MM.1S (cell line): Measurements from ENCODE around the gene ACER2.

Experiments used
- DNase-seq: peaks from one replicate; pipeline ENCODE4 v3.0.0-alpha.2; 2015
- H2AFZ ChIP-seq: fragments of 300-600 bp; sonication (generic); 2 replicates; pipeline ENCODE4 v1.6.0; 2016; ENCODE audit warnings: antibody characterized with exemption, low read length
- H3F3A ChIP-seq: fragments of 300-600 bp; sonication (generic); 2 replicates; pipeline ENCODE4 v1.6.1; 2016; ENCODE audit warnings: mild to moderate bottlenecking, antibody characterized with exemption, low read length, moderate library complexity, mixed read lengths; ENCODE audit not compliant: insufficient read depth
- H3K27ac ChIP-seq: fragments of 300-600 bp; sonication (generic); 2 replicates; pipeline ENCODE4 v1.5.1; 2016; ENCODE audit warnings: mild to moderate bottlenecking, low read length
- H3K27me3 ChIP-seq: fragments of 300-600 bp; sonication (generic); replicated peaks from 2 replicates; pipeline ENCODE4 v1.6.0; 2016; ENCODE audit warnings: low read length; ENCODE audit not compliant: insufficient read depth
- H3K36me3 ChIP-seq: fragments of 300-600 bp; sonication (generic); replicated peaks from 2 replicates; pipeline ENCODE4 v1.6.1; 2016; ENCODE audit warnings: mild to moderate bottlenecking, low read length, mixed read lengths; ENCODE audit not compliant: insufficient read depth
- H3K4me1 ChIP-seq: fragments of 300-600 bp; sonication (generic); 2 replicates; pipeline ENCODE4 v1.6.1; 2016; ENCODE audit warnings: low read length, mixed read lengths
- H3K4me2 ChIP-seq: fragments of 300-600 bp; sonication (generic); 2 replicates; pipeline ENCODE4 v1.6.0; 2016; ENCODE audit warnings: low read depth, low read length
- H3K4me3 ChIP-seq: fragments of 300-600 bp; sonication (generic); 2 replicates; pipeline ENCODE4 v1.5.1; 2016; ENCODE audit warnings: low read length, mixed read lengths
- H3K79me2 ChIP-seq: fragments of 300-600 bp; sonication (generic); 2 replicates; pipeline ENCODE4 v1.6.1; 2016; ENCODE audit warnings: mixed run types, low read length, mixed read lengths
- H3K9ac ChIP-seq: fragments of 300-600 bp; sonication (generic); 2 replicates; pipeline ENCODE4 v1.6.1; 2016; ENCODE audit warnings: low read length, mixed read lengths
- H3K9me2 ChIP-seq: fragments of 300-600 bp; sonication (generic); replicated peaks from 2 replicates; pipeline ENCODE4 v1.6.1; 2016; ENCODE audit warnings: mild to moderate bottlenecking, low read length, mixed read lengths; ENCODE audit not compliant: insufficient read depth
- H3K9me3 ChIP-seq: fragments of 300-600 bp; sonication (generic); replicated peaks from 2 replicates; pipeline ENCODE4 v1.6.1; 2016; ENCODE audit warnings: mild to moderate bottlenecking, low read length, mixed read lengths; ENCODE audit not compliant: insufficient read depth
- H4K20me1 ChIP-seq: fragments of 300-600 bp; sonication (generic); 2 replicates; pipeline ENCODE4 v1.6.1; 2016; ENCODE audit warnings: mild to moderate bottlenecking, low read length, moderate library complexity, mixed read lengths; ENCODE audit not compliant: insufficient read depth
- CTCF ChIP-seq: fragments of 300-600 bp; sonication (generic); IDR thresholded peaks from 2 replicates; pipeline ENCODE4 v1.5.1; 2016; ENCODE audit warnings: antibody characterized with exemption, low read length, mixed read lengths
- EZH2 ChIP-seq: fragments of 300-600 bp; sonication (generic); optimal IDR thresholded peaks from 2 replicates; pipeline ENCODE3; 2017; ENCODE audit warnings: low read depth, mild to moderate bottlenecking, antibody characterized with exemption, low read length, mixed read lengths
- EZH2phosphoT487 ChIP-seq: fragments of 300-600 bp; sonication (generic); IDR thresholded peaks from 2 replicates; pipeline ENCODE4 v1.6.1; 2018; ENCODE audit warnings: antibody characterized with exemption, low read length

Gene ACER2

GRCh38 chr9:19404283-19405075, 4.3 kb upstream of the ACER2 start:
- no peaks in the 10 kb centered on the region for H3K79me2 ChIP-seq
- no peaks in the 10 kb centered on the region for H3K4me1 ChIP-seq
- DNase-seq: no peak
- H3K9ac ChIP-seq: no peak overlapping the region
- no peaks in the 10 kb centered on the region for H3K27me3 ChIP-seq
- H3F3A ChIP-seq: no peaks in the 10 kb centered on the region
- H3K9me2 ChIP-seq: no peaks in the 10 kb centered on the region
- H3K27ac ChIP-seq: no peak overlapping the region
- H2AFZ ChIP-seq: no peak overlapping the region
- H3K4me2 ChIP-seq: no peak overlapping the region
- no peak for TF ChIP-seq EZH2
- no peak for TF ChIP-seq EZH2phosphoT487
- TF ChIP-seq CTCF: no peak
- H3K4me3 ChIP-seq: no peak overlapping the region
- no peaks in the 10 kb centered on the region for H4K20me1 ChIP-seq
- no peaks in the 10 kb centered on the region for H3K36me3 ChIP-seq
- no peaks in the 10 kb centered on the region for H3K9me3 ChIP-seq

- no peak for DNase-seq
- Histone ChIP-seq H3K9me2 (no peaks in the 10 kb centered on the region), H3K4me3 (no peak overlapping the region), H3K9ac (no peak overlapping the region), H3F3A (no peaks in the 10 kb centered on the region), H4K20me1 (no peaks in the 10 kb centered on the region), H3K27me3 (no peaks in the 10 kb centered on the region), H3K4me2 (no peak overlapping the region), H2AFZ (no peak overlapping the region), H3K36me3 (no peaks in the 10 kb centered on the region), H3K27ac (no peak overlapping the region), H3K79me2 (no peaks in the 10 kb centered on the region), H3K9me3 (no peaks in the 10 kb centered on the region), H3K4me1 (no peaks in the 10 kb centered on the region)
- TF ChIP-seq EZH2: no peak
- no peak for TF ChIP-seq EZH2phosphoT487
- TF ChIP-seq CTCF: no peak
These were observed 3.0 kb upstream of the ACER2 start for GRCh38 chr9:19405771-19406170.

GRCh38 chr9:19408316-19408692, 505 bp upstream of the ACER2 start:
- Histone ChIP-seq H3K27me3 (no peaks in the 10 kb centered on the region), H3K9me2 (no peaks in the 10 kb centered on the region), H3K4me1 (no peaks in the 10 kb centered on the region), H3K9me3 (no peaks in the 10 kb centered on the region), H3K36me3 (no peaks in the 10 kb centered on the region), H2AFZ (no peak overlapping the region), H3K27ac (no peak overlapping the region), H3F3A (no peaks in the 10 kb centered on the region), H3K4me2 (peak overlapping the region; percentile 12; the same call in 1 of the 2 replicates), H3K9ac (no peak overlapping the region), H3K4me3 (no peak overlapping the region), H3K79me2 (no peaks in the 10 kb centered on the region), H4K20me1 (no peaks in the 10 kb centered on the region)
- no peak for DNase-seq
- TF ChIP-seq CTCF (no peak), EZH2phosphoT487 (no peak), EZH2 (no peak)
